Vagina (tissue), 2 donors: ENCODE results near the gene EML6. TPM values are rescaled to one million over a fixed set of nuclear protein-coding genes. Genes with fewer than 3 reads are reported as not detected.

ENCODE experiments used
- DNase-seq, 2 donors: peaks; one replicate each; pipeline ENCODE4 v3.0.0-alpha.2; 2017; ENCODE audit errors: extremely low spot score in 2 of 2
- H3K27ac ChIP-seq: fragments of 200-600 bp; sonication (generic); one replicate; pipeline ENCODE4 v1.5.1; 2019
- H3K27me3 ChIP-seq: fragments of 200-600 bp; sonication (generic); one replicate; pipeline ENCODE4 v1.5.1; 2019
- H3K36me3 ChIP-seq, 2 donors: fragments of 200-600 bp; sonication (generic); one replicate each; pipeline ENCODE4 v1.5.1; 2017 to 2019
- H3K4me1 ChIP-seq: fragments of 200-600 bp; sonication (generic); one replicate; pipeline ENCODE4 v1.5.1; 2019
- H3K4me3 ChIP-seq, 2 donors: fragments of 200-600 bp; sonication (generic); 1 replicate in 1 of 2; 2 replicates in 1 of 2; pipeline ENCODE4 v1.5.1; 2016 to 2019
- H3K9me3 ChIP-seq: fragments of 200-600 bp; sonication (generic); one replicate; pipeline ENCODE4 v1.5.1; 2019
- CTCF ChIP-seq, 3 experiments: fragments of 450-650 bp in 2 of 3; fragments of 200-600 bp in 1 of 3; sonication (generic) in 1 of 3; IDR thresholded peaks; one replicate each; pipeline ENCODE4 v1.5.1; 2017 to 2019; ENCODE audit warnings: antibody characterized with exemption in 3 of 3, mild to moderate bottlenecking in 2 of 3, moderate library complexity in 2 of 3
- POLR2A ChIP-seq, 2 donors: fragments of 450-650 bp; IDR thresholded peaks; one replicate each; pipeline ENCODE4 v1.6.1; 2017; ENCODE audit warnings: antibody characterized with exemption in 2 of 2, mild to moderate bottlenecking in 2 of 2, moderate library complexity in 2 of 2
- POLR2AphosphoS5 ChIP-seq, 2 donors: sonication (generic); formaldehyde crosslinking; IDR thresholded peaks; one replicate each; pipeline ENCODE4 v1.9.0; 2017; ENCODE audit warnings: antibody characterized with exemption in 2 of 2, mild to moderate bottlenecking in 2 of 2, low read depth in 1 of 2; ENCODE audit not compliant: insufficient read depth in 1 of 2
- intact Hi-C: fragments of 100-400 bp; cut with DNase I; formaldehyde crosslinking; loops from one replicate; pipeline ENCODE4 v1.15.1; 2023
- total RNA-seq: library from RNA; depleted of rRNA; stranded (reverse); fragments of >200 nt; gene quantifications from one replicate; pipeline ENCODE4 v1.2.3, GENCODE V29; 2016

Gene EML6
- total RNA-seq, 1 donor from 2014 or later, result 1.7 TPM

GRCh38 chr2:54850171-54851122, 127.0 kb downstream of the EML6 start:
- no peak for DNase-seq
- Histone ChIP-seq H3K4me1 (no peaks in the 10 kb centered on the region), H3K9me3 (no peaks in the 10 kb centered on the region), H3K27ac (no peak overlapping the region), H3K36me3 (no peaks in the 10 kb centered on the region), H3K4me3 (no peak overlapping the region), H3K27me3 (no peaks in the 10 kb centered on the region)
- TF ChIP-seq POLR2A (IDR thresholded peaks at IDR 0.05) (no peak), CTCF (IDR thresholded peaks at IDR 0.05) (no peak), POLR2AphosphoS5 (IDR thresholded peaks at IDR 0.05; ENCODE audit: insufficient read depth in 1 of 2, low read depth in 1 of 2) (no peak)
- intact Hi-C loops, result no loop called here

GRCh38 chr2:54853616-54854310, 130.3 kb downstream of the EML6 start:
- Histone ChIP-seq H3K4me1 (no peaks in the 10 kb centered on the region), H3K27me3 (no peaks in the 10 kb centered on the region), H3K27ac (no peak overlapping the region), H3K9me3 (no peaks in the 10 kb centered on the region), H3K4me3 (no peak overlapping the region), H3K36me3 (no peaks in the 10 kb centered on the region)
- no peak for DNase-seq
- intact Hi-C loops, result no loop called here
- TF ChIP-seq POLR2AphosphoS5 (IDR thresholded peaks at IDR 0.05; ENCODE audit: insufficient read depth in 1 of 2, low read depth in 1 of 2) (no peak), CTCF (IDR thresholded peaks at IDR 0.05) (no peak), POLR2A (IDR thresholded peaks at IDR 0.05) (no peak)

GRCh38 chr2:54855434-54855833, 132.0 kb downstream of the EML6 start:
- intact Hi-C loops, result no loop called here
- TF ChIP-seq CTCF (IDR thresholded peaks at IDR 0.05) (no peak), POLR2A (IDR thresholded peaks at IDR 0.05) (no peak), POLR2AphosphoS5 (IDR thresholded peaks at IDR 0.05; ENCODE audit: insufficient read depth in 1 of 2, low read depth in 1 of 2) (no peak)

GRCh38 chr2:54858021-54858681, 134.7 kb downstream of the EML6 start:
- Histone ChIP-seq H3K4me3 (no peak overlapping the region), H3K27me3 (no peaks in the 10 kb centered on the region), H3K4me1 (peaks cover 6% of the 10 kb centered on the region), H3K27ac (no peak overlapping the region), H3K36me3 (no peaks in the 10 kb centered on the region), H3K9me3 (no peaks in the 10 kb centered on the region)
- TF ChIP-seq POLR2AphosphoS5 (IDR thresholded peaks at IDR 0.05; ENCODE audit: insufficient read depth in 1 of 2, low read depth in 1 of 2) (no peak), CTCF (IDR thresholded peaks at IDR 0.05) (no peak), POLR2A (IDR thresholded peaks at IDR 0.05) (no peak)
- intact Hi-C loops, result no loop called here
- no peak for DNase-seq

More at GRCh38 chr2:54855434-54855833, 132.0 kb downstream of the EML6 start:
- H3K4me3 ChIP-seq, result no peak overlapping the region
- peaks cover 6% of the 10 kb centered on the region for H3K4me1 ChIP-seq
- no peaks in the 10 kb centered on the region for H3K9me3 ChIP-seq
- no peak for DNase-seq
- no peak overlapping the region for H3K27ac ChIP-seq
- no peaks in the 10 kb centered on the region for H3K27me3 ChIP-seq
- H3K36me3 ChIP-seq, result no peaks in the 10 kb centered on the region
